ENCODE data around the gene DRAP1.
"Not testable (repeated sequence)": the region's sequence is repeated elsewhere in the genome, so short reads cannot be mapped to it uniquely, and the experiment has no call there.

GRCh38 chr11:65950711-65951110, 31.5 kb downstream of the DRAP1 start:
- TF ChIP-seq, protein P1, sequence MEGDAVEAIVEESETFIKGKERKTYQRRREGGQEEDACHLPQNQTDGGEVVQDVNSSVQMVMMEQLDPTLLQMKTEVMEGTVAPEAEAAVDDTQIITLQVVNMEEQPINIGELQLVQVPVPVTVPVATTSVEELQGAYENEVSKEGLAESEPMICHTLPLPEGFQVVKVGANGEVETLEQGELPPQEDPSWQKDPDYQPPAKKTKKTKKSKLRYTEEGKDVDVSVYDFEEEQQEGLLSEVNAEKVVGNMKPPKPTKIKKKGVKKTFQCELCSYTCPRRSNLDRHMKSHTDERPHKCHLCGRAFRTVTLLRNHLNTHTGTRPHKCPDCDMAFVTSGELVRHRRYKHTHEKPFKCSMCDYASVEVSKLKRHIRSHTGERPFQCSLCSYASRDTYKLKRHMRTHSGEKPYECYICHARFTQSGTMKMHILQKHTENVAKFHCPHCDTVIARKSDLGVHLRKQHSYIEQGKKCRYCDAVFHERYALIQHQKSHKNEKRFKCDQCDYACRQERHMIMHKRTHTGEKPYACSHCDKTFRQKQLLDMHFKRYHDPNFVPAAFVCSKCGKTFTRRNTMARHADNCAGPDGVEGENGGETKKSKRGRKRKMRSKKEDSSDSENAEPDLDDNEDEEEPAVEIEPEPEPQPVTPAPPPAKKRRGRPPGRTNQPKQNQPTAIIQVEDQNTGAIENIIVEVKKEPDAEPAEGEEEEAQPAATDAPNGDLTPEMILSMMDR (IDR thresholded peaks at IDR 0.05 in 4 of 5, conservative IDR thresholded peaks at IDR 0.05 in 1 of 5) = not testable (repeated sequence)
- TF ChIP-seq POLR2A (IDR thresholded peaks at IDR 0.05) = not testable (repeated sequence)
